ENCODE measurements around the gene NME5.
"Not testable (repeated sequence)": the region's sequence is repeated elsewhere in the genome, so short reads cannot be mapped to it uniquely, and the experiment has no call there.

The NME5 gene

GRCh38 chr5:138138949-138139780 is at the start of gene NME5:
NME5 (minus strand) TSS chr5:138139428; CDS start chr5:138138780, 648 bp downstream.
- DNase-seq: peak; percentile 61

- no peak for DNase-seq
Measured at GRCh38 chr5:138188626-138189025, 49.4 kb upstream of the NME5 start.

- DNase-seq: no peak
Measured at GRCh38 chr5:138186002-138186447, 46.8 kb upstream of the NME5 start.

GRCh38 chr5:138182808-138183207 is 43.6 kb upstream of the NME5 start:
- DNase-seq: no peak

GRCh38 chr5:138180841-138181240 is 41.6 kb upstream of the NME5 start:
- no peak for DNase-seq

- peak; percentile 41 for DNase-seq
Measured at GRCh38 chr5:138180183-138180782, 41.1 kb upstream of the NME5 start.

GRCh38 chr5:138179277-138179857 is 40.1 kb upstream of the NME5 start:
- DNase-seq: no peak

GRCh38 chr5:138178516-138179276 is 39.5 kb upstream of the NME5 start, which contains the start of the genes BRD8 and KIF20A:
BRD8 (minus strand) TSS chr5:138178630; CDS start chr5:138178614, 16 bp downstream.
KIF20A (plus strand) TSS chr5:138179112; CDS start chr5:138179681, 569 bp downstream.
- peak; percentile 99 for DNase-seq

GRCh38 chr5:138177941-138178515 is 38.8 kb upstream of the NME5 start:
- no peak for DNase-seq

- no peak for DNase-seq
Measured at GRCh38 chr5:138170299-138170698, 31.1 kb upstream of the NME5 start.

- DNase-seq: no peak
Measured at GRCh38 chr5:138169124-138169523, 29.9 kb upstream of the NME5 start.

GRCh38 chr5:138163721-138164120 is 24.5 kb upstream of the NME5 start:
- no peak for DNase-seq

GRCh38 chr5:138160706-138161105 is 21.5 kb upstream of the NME5 start:
- no peak for DNase-seq

GRCh38 chr5:138159666-138160065 is 20.4 kb upstream of the NME5 start:
- DNase-seq: no peak

- DNase-seq: no peak
Measured at GRCh38 chr5:138157626-138158025, 18.4 kb upstream of the NME5 start.

- not testable (repeated sequence) for DNase-seq
Measured at GRCh38 chr5:138155977-138156376, 16.7 kb upstream of the NME5 start.

GRCh38 chr5:138149530-138149929 is 10.3 kb upstream of the NME5 start:
- no peak for DNase-seq

GRCh38 chr5:138148811-138149210 is 9.6 kb upstream of the NME5 start:
- DNase-seq: peak; percentile 49

- DNase-seq: not testable (repeated sequence)
Measured at GRCh38 chr5:138143578-138143977, 4.3 kb upstream of the NME5 start.

- DNase-seq: no peak
Measured at GRCh38 chr5:138141734-138142133, 2.5 kb upstream of the NME5 start.

GRCh38 chr5:138140268-138140667 is 1.0 kb upstream of the NME5 start:
- no peak for DNase-seq

- no peak for DNase-seq
Measured at GRCh38 chr5:138139781-138140090, 508 bp upstream of the NME5 start.

GRCh38 chr5:138132543-138132942 is 6.7 kb downstream of the NME5 start:
- no peak for DNase-seq

All from kidney glomerular epithelial cell (primary cell).